ENCODE results near the gene ELF4.

The ELF4 gene

GRCh38 chrX:130025256-130025655, 85.0 kb downstream of the ELF4 start:
- peaks cover 0 to 3% (median 0%) of the 10 kb centered on the region in 4 donors for H3K4me1 ChIP-seq
- H3K36me3 ChIP-seq: peaks cover 15 to 55% (median 47%) of the 10 kb centered on the region in 3 donors
- TF ChIP-seq, protein P1, sequence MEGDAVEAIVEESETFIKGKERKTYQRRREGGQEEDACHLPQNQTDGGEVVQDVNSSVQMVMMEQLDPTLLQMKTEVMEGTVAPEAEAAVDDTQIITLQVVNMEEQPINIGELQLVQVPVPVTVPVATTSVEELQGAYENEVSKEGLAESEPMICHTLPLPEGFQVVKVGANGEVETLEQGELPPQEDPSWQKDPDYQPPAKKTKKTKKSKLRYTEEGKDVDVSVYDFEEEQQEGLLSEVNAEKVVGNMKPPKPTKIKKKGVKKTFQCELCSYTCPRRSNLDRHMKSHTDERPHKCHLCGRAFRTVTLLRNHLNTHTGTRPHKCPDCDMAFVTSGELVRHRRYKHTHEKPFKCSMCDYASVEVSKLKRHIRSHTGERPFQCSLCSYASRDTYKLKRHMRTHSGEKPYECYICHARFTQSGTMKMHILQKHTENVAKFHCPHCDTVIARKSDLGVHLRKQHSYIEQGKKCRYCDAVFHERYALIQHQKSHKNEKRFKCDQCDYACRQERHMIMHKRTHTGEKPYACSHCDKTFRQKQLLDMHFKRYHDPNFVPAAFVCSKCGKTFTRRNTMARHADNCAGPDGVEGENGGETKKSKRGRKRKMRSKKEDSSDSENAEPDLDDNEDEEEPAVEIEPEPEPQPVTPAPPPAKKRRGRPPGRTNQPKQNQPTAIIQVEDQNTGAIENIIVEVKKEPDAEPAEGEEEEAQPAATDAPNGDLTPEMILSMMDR (IDR thresholded peaks at IDR 0.05): no peak
- H3K9me3 ChIP-seq: no peaks in the 10 kb centered on the region
- intact Hi-C loops (cut with DNase I; ENCODE audit: low total_unique reads): loop anchor here (10.0 kb wide), 1 partner anchor 90 kb away; no protein-coding TSS in a partner anchor
- no peak overlapping the region for H3K4me3 ChIP-seq
- no peak for DNase-seq
- no peaks in the 10 kb centered on the region for H3K27me3 ChIP-seq
- no peak overlapping the region for H3K27ac ChIP-seq

- no peak overlapping the region for H3K4me3 ChIP-seq
- H3K36me3 ChIP-seq: peaks cover 10 to 44% (median 37%) of the 10 kb centered on the region in 3 donors
- H3K4me1 ChIP-seq: peaks cover 0 to 11% (median 0%) of the 10 kb centered on the region in 4 donors
- DNase-seq: peak; percentile 81 to 86
- intact Hi-C loops (cut with DNase I; ENCODE audit: low total_unique reads): loop anchor here (10.0 kb wide), 1 partner anchor 89 kb away; no protein-coding TSS in a partner anchor
- no peak overlapping the region for H3K27ac ChIP-seq
- no peaks in the 10 kb centered on the region for H3K9me3 ChIP-seq
- TF ChIP-seq, protein P1 (IDR thresholded peaks at IDR 0.05): no peak
- H3K27me3 ChIP-seq: no peaks in the 10 kb centered on the region
These were observed 86.2 kb downstream of the ELF4 start for GRCh38 chrX:130024127-130024526.

GRCh38 chrX:130020661-130021324, 89.5 kb downstream of the ELF4 start:
- Histone ChIP-seq H3K9me3 (no peaks in the 10 kb centered on the region), H3K27ac (no peak overlapping the region), H3K27me3 (no peaks in the 10 kb centered on the region), H3K4me1 (peaks cover 0 to 18% (median 0%) of the 10 kb centered on the region in 4 donors), H3K36me3 (peaks cover 10 to 50% (median 33%) of the 10 kb centered on the region in 3 donors), H3K4me3 (no peak overlapping the region)
- DNase-seq: no peak
- intact Hi-C loops (cut with DNase I; ENCODE audit: low total_unique reads): loop anchor here (10.0 kb wide), 1 partner anchor 86 kb away; no protein-coding TSS in a partner anchor
- TF ChIP-seq, protein P1 (IDR thresholded peaks at IDR 0.05): no peak

- DNase-seq: no peak
- intact Hi-C loops (cut with DNase I; ENCODE audit: low total_unique reads): no loop called here
These were observed 92.2 kb downstream of the ELF4 start for GRCh38 chrX:130018143-130018542.

GRCh38 chrX:130015181-130015580, 95.1 kb downstream of the ELF4 start:
- TF ChIP-seq, protein P1 (IDR thresholded peaks at IDR 0.05): no peak
- peaks cover 5 to 56% (median 24%) of the 10 kb centered on the region in 3 donors for H3K36me3 ChIP-seq

More at GRCh38 chrX:130018143-130018542, 92.2 kb downstream of the ELF4 start:
- Histone ChIP-seq H3K9me3 (no peaks in the 10 kb centered on the region), H3K4me1 (peaks cover 0 to 14% (median 0%) of the 10 kb centered on the region in 4 donors), H3K27me3 (no peaks in the 10 kb centered on the region), H3K36me3 (peaks cover 10 to 65% (median 42%) of the 10 kb centered on the region in 3 donors), H3K27ac (no peak overlapping the region), H3K4me3 (no peak overlapping the region)
- TF ChIP-seq, protein P1 (IDR thresholded peaks at IDR 0.05): no peak

More at GRCh38 chrX:130015181-130015580, 95.1 kb downstream of the ELF4 start:
- Histone ChIP-seq H3K4me1 (peaks cover 0 to 14% (median 0%) of the 10 kb centered on the region in 4 donors), H3K9me3 (no peaks in the 10 kb centered on the region), H3K4me3 (no peak overlapping the region), H3K27ac (no peak overlapping the region), H3K27me3 (no peaks in the 10 kb centered on the region)
- intact Hi-C loops (cut with DNase I; ENCODE audit: low total_unique reads): no loop called here
- DNase-seq: no peak
